IPS-18a (cell line): Measurements from ENCODE around the gene CEMIP.

Source experiments
- H3K27ac ChIP-seq: one replicate; pipeline ENCODE4 v1.5.1; 2013; ENCODE audit warnings: low read length
- H3K27me3 ChIP-seq: one replicate; pipeline ENCODE4 v1.6.1; 2013; ENCODE audit warnings: mild to moderate bottlenecking, low read length; ENCODE audit not compliant: control insufficient read depth, insufficient read depth
- H3K36me3 ChIP-seq: one replicate; pipeline ENCODE4 v1.6.1; 2013; ENCODE audit warnings: low read depth, low read length; ENCODE audit not compliant: control insufficient read depth
- H3K4me1 ChIP-seq: one replicate; pipeline ENCODE4 v1.6.1; 2013; ENCODE audit warnings: low read depth, low read length; ENCODE audit not compliant: control insufficient read depth
- H3K4me3 ChIP-seq: one replicate; pipeline ENCODE4 v1.5.1; 2013; ENCODE audit warnings: low read length
- H3K9ac ChIP-seq: one replicate; pipeline ENCODE4 v1.6.1; 2013; ENCODE audit warnings: mild to moderate bottlenecking, low read length, moderate library complexity
- H3K9me3 ChIP-seq: one replicate; pipeline ENCODE4 v1.6.1; 2013; ENCODE audit warnings: low read depth, low read length; ENCODE audit not compliant: control insufficient read depth

The CEMIP gene

GRCh38 chr15:80978685-80979329 lies 199.6 kb downstream of the CEMIP start:
- Histone ChIP-seq H3K4me1 (no peaks in the 10 kb centered on the region), H3K9ac (no peak overlapping the region), H3K4me3 (no peak overlapping the region), H3K9me3 (no peaks in the 10 kb centered on the region), H3K27me3 (no peaks in the 10 kb centered on the region), H3K27ac (no peak overlapping the region), H3K36me3 (peaks cover 27% of the 10 kb centered on the region)

GRCh38 chr15:80979538-80980200 lies 200.5 kb downstream of the CEMIP start:
- H3K27me3 ChIP-seq = no peaks in the 10 kb centered on the region
- no peaks in the 10 kb centered on the region for H3K4me1 ChIP-seq
- H3K4me3 ChIP-seq = no peak overlapping the region
- no peak overlapping the region for H3K27ac ChIP-seq
- peaks cover 27% of the 10 kb centered on the region for H3K36me3 ChIP-seq
- H3K9me3 ChIP-seq = no peaks in the 10 kb centered on the region
- no peak overlapping the region for H3K9ac ChIP-seq

- Histone ChIP-seq H3K36me3 (peaks cover 27% of the 10 kb centered on the region), H3K9ac (no peak overlapping the region), H3K4me1 (no peaks in the 10 kb centered on the region), H3K9me3 (no peaks in the 10 kb centered on the region), H3K27me3 (no peaks in the 10 kb centered on the region), H3K4me3 (no peak overlapping the region), H3K27ac (no peak overlapping the region)
Measured at GRCh38 chr15:80982205-80982604, 203.0 kb downstream of the CEMIP start.

GRCh38 chr15:80982839-80983238 lies 203.7 kb downstream of the CEMIP start:
- H3K27ac ChIP-seq = no peak overlapping the region
- H3K4me3 ChIP-seq = no peak overlapping the region
- no peaks in the 10 kb centered on the region for H3K4me1 ChIP-seq
- H3K9me3 ChIP-seq = no peaks in the 10 kb centered on the region
- peaks cover 27% of the 10 kb centered on the region for H3K36me3 ChIP-seq
- H3K9ac ChIP-seq = no peak overlapping the region
- no peaks in the 10 kb centered on the region for H3K27me3 ChIP-seq

- H3K36me3 ChIP-seq = peaks cover 9% of the 10 kb centered on the region
- no peak overlapping the region for H3K4me3 ChIP-seq
- no peaks in the 10 kb centered on the region for H3K4me1 ChIP-seq
- no peaks in the 10 kb centered on the region for H3K9me3 ChIP-seq
- H3K27ac ChIP-seq = no peak overlapping the region
- no peaks in the 10 kb centered on the region for H3K27me3 ChIP-seq
- no peak overlapping the region for H3K9ac ChIP-seq
Measured at GRCh38 chr15:80984856-80985255, 205.7 kb downstream of the CEMIP start.

- Histone ChIP-seq H3K27me3 (no peaks in the 10 kb centered on the region), H3K9me3 (no peaks in the 10 kb centered on the region), H3K4me1 (peaks cover 3% of the 10 kb centered on the region), H3K9ac (no peak overlapping the region), H3K27ac (no peak overlapping the region), H3K36me3 (no peaks in the 10 kb centered on the region), H3K4me3 (no peak overlapping the region)
Measured at GRCh38 chr15:80985981-80986380, 206.8 kb downstream of the CEMIP start.

GRCh38 chr15:80986487-80986886 lies 207.3 kb downstream of the CEMIP start:
- Histone ChIP-seq H3K9ac (no peak overlapping the region), H3K36me3 (no peaks in the 10 kb centered on the region), H3K27ac (no peak overlapping the region), H3K4me3 (no peak overlapping the region), H3K9me3 (no peaks in the 10 kb centered on the region), H3K27me3 (no peaks in the 10 kb centered on the region), H3K4me1 (peaks cover 3% of the 10 kb centered on the region)

- Histone ChIP-seq H3K4me1 (peaks cover 3% of the 10 kb centered on the region), H3K36me3 (no peaks in the 10 kb centered on the region), H3K27ac (no peak overlapping the region), H3K4me3 (peak overlapping the region; percentile 94), H3K27me3 (no peaks in the 10 kb centered on the region), H3K9me3 (no peaks in the 10 kb centered on the region), H3K9ac (peak overlapping the region; percentile 87)
Measured at GRCh38 chr15:80988148-80988796, 209.1 kb downstream of the CEMIP start.

- Histone ChIP-seq H3K4me1 (peaks cover 3% of the 10 kb centered on the region), H3K9me3 (no peaks in the 10 kb centered on the region), H3K27ac (peak overlapping the region; percentile 54), H3K27me3 (no peaks in the 10 kb centered on the region), H3K4me3 (peak overlapping the region; percentile 94), H3K36me3 (no peaks in the 10 kb centered on the region), H3K9ac (peak overlapping the region; percentile 87)
Measured at GRCh38 chr15:80989081-80989517, 209.9 kb downstream of the CEMIP start.

- Histone ChIP-seq H3K27me3 (no peaks in the 10 kb centered on the region), H3K4me3 (peak within 1 kb of the TSS; percentile 94), H3K9me3 (no peaks in the 10 kb centered on the region), H3K4me1 (peaks cover 3% of the 10 kb centered on the region), H3K9ac (peak within 1 kb of the TSS; percentile 87), H3K27ac (peak within 1 kb of the TSS; percentile 54), H3K36me3 (no peaks in the 10 kb centered on the region)
Measured at GRCh38 chr15:80989518-80990478, 210.6 kb downstream of the CEMIP start, which contains the start of gene MESD. Gene MESD (minus strand): TSS chr15:80989819. CDS start chr15:80989791, 28 bp downstream.

GRCh38 chr15:80990955-80991354 lies 211.8 kb downstream of the CEMIP start:
- Histone ChIP-seq H3K9ac (no peak overlapping the region), H3K4me1 (peaks cover 3% of the 10 kb centered on the region), H3K27me3 (no peaks in the 10 kb centered on the region), H3K9me3 (no peaks in the 10 kb centered on the region), H3K4me3 (no peak overlapping the region), H3K36me3 (no peaks in the 10 kb centered on the region), H3K27ac (no peak overlapping the region)
